H1 (cell line): ENCODE data around the gene TAF10. TPM values are rescaled to one million over a fixed set of nuclear protein-coding genes. Genes with fewer than 3 reads are reported as not detected.

Experiments used
- CTCF ChIA-PET: fragments of 300-600 bp; sonication (Branson Sonifier 250); formaldehyde crosslinking; loops from one replicate; lab custom pipeline; 2021; ENCODE audit not compliant: partially characterized antibody; lab: Charles Lee
- POLR2A ChIA-PET: fragments of 300-600 bp; sonication (Branson Sonifier 250); formaldehyde crosslinking; loops from one replicate; lab custom pipeline; 2021; ENCODE audit warnings: inconsistent platforms; ENCODE audit not compliant: partially characterized antibody; lab: Charles Lee
- DNase-seq, 2 experiments: peaks; one replicate each; pipeline versions ENCODE4 v3.0.0 to v3.0.0-alpha.2; 2010 to 2022; ENCODE audit warnings: low spot score in 2 of 2, low read depth in 1 of 2, mixed read lengths in 1 of 2
- FAIRE-seq: peaks from 2 replicates; lab custom pipeline; 2011; peaks lifted over from hg19 to GRCh38; lab: Jason Lieb, UNC
- H2AFZ ChIP-seq: 2 replicates; pipeline ENCODE4 v1.8.1; 2012; ENCODE audit warnings: low read length, inconsistent platforms
- H2AK5ac ChIP-seq: 2 replicates; pipeline ENCODE4 v1.6.1; 2013; ENCODE audit warnings: low read depth, low read length
- H2BK120ac ChIP-seq: replicated peaks from 2 replicates; pipeline ENCODE3; 2013; ENCODE audit warnings: low read depth, low read length, inconsistent platforms
- H2BK12ac ChIP-seq: 2 replicates; pipeline ENCODE4 v1.6.1; 2013; ENCODE audit warnings: low read depth, low read length
- H2BK15ac ChIP-seq: 2 replicates; pipeline ENCODE4 v1.6.1; 2013; ENCODE audit warnings: low read length
- H2BK20ac ChIP-seq: 2 replicates; pipeline ENCODE4 v1.6.1; 2013; ENCODE audit warnings: low read length
- H2BK5ac ChIP-seq: 2 replicates; pipeline ENCODE4 v1.6.1; 2013; ENCODE audit warnings: low read depth, low read length
- H3K14ac ChIP-seq: 2 replicates; pipeline ENCODE4 v1.6.1; 2013; ENCODE audit warnings: inconsistent platforms; ENCODE audit not compliant: insufficient read length
- H3K18ac ChIP-seq: 2 replicates; pipeline ENCODE4 v1.6.1; 2013; ENCODE audit warnings: low read length; ENCODE audit errors: extremely low read depth
- H3K23ac ChIP-seq: 2 replicates; pipeline ENCODE4 v1.6.1; 2013; ENCODE audit warnings: inconsistent platforms; ENCODE audit not compliant: insufficient read length
- H3K23me2 ChIP-seq: 2 replicates; pipeline ENCODE4 v1.6.1; 2013; ENCODE audit warnings: low read depth, low read length
- H3K27ac ChIP-seq: 2 replicates; pipeline ENCODE4 v1.6.1; 2011; ENCODE audit warnings: low read depth, low read length, inconsistent platforms
- H3K27me3 ChIP-seq, 4 experiments: replicated peaks in 1 of 4; 1 replicate in 1 of 4; 2 replicates in 3 of 4; pipeline versions ENCODE4 v1.6.1 to v1.8.1; 2011 to 2013; ENCODE audit warnings: low read length in 3 of 4, mild to moderate bottlenecking in 3 of 4, inconsistent platforms in 2 of 4, mixed read lengths in 2 of 4, moderate library complexity in 1 of 4; ENCODE audit not compliant: control insufficient read depth in 3 of 4, insufficient read depth in 3 of 4; ENCODE audit errors: extremely low read depth in 1 of 4
- H3K36me3 ChIP-seq, 4 experiments: 2 replicates each; pipeline versions ENCODE4 v1.6.1 to v1.8.1; 2011 to 2013; ENCODE audit warnings: mild to moderate bottlenecking in 4 of 4, low read length in 3 of 4, moderate library complexity in 2 of 4, control low read depth in 1 of 4, inconsistent platforms in 1 of 4; ENCODE audit not compliant: insufficient read depth in 4 of 4, control insufficient read depth in 2 of 4
- H3K4ac ChIP-seq: replicated peaks from 2 replicates; pipeline ENCODE3; 2013; ENCODE audit warnings: low read length, low read depth, mixed read lengths, inconsistent platforms; ENCODE audit not compliant: insufficient read length
- H3K4me1 ChIP-seq, 4 experiments: replicated peaks in 1 of 4; 1 replicate in 1 of 4; 2 replicates in 3 of 4; pipeline versions ENCODE4 v1.6.1 to v1.8.1; 2011 to 2013; ENCODE audit warnings: low read length in 3 of 4, inconsistent platforms in 2 of 4, mixed read lengths in 1 of 4; ENCODE audit not compliant: insufficient read depth in 4 of 4, control insufficient read depth in 3 of 4
- H3K4me2 ChIP-seq, 2 experiments: 2 replicates each; pipeline versions ENCODE4 v1.6.1 to v1.8.1; 2011 to 2013; ENCODE audit warnings: low read depth in 2 of 2, low read length in 2 of 2, control low read depth in 1 of 2, inconsistent platforms in 1 of 2, mild to moderate bottlenecking in 1 of 2; ENCODE audit not compliant: insufficient read depth in 1 of 2
- H3K4me3 ChIP-seq, 4 experiments: fragments of 200-600, 300-600 bp in 1 of 4; sonication (generic), shearing (Covaris generic), sonication (Bioruptor Twin) in 1 of 4; 2 replicates each; pipeline versions ENCODE4 v1.5.1 to v1.8.1; 2011 to 2016; ENCODE audit warnings: low read length in 4 of 4, low read depth in 3 of 4, control low read depth in 2 of 4, inconsistent platforms in 2 of 4, mild to moderate bottlenecking in 2 of 4, mixed read lengths in 1 of 4, moderate library complexity in 1 of 4; ENCODE audit not compliant: insufficient read depth in 2 of 4; ENCODE audit errors: extremely low read depth in 1 of 4
- H3K56ac ChIP-seq: replicated peaks from 2 replicates; pipeline ENCODE3; 2013; ENCODE audit warnings: low read depth, mild to moderate bottlenecking, mixed read lengths, low read length, inconsistent platforms; ENCODE audit not compliant: insufficient read length
- H3K79me1 ChIP-seq: 2 replicates; pipeline ENCODE4 v1.6.1; 2013; ENCODE audit warnings: low read depth, low read length, control low read depth
- H3K79me2 ChIP-seq, 2 experiments: 2 replicates each; pipeline versions ENCODE4 v1.6.1 to v1.8.1; 2012 to 2013; ENCODE audit warnings: low read length in 2 of 2, mild to moderate bottlenecking in 2 of 2, inconsistent platforms in 1 of 2; ENCODE audit not compliant: insufficient read depth in 2 of 2, control insufficient read depth in 1 of 2
- H3K9ac ChIP-seq, 4 experiments: replicated peaks in 1 of 4; 1 replicate in 1 of 4; 2 replicates in 3 of 4; pipeline versions ENCODE4 v1.6.1 to v1.8.1; 2011 to 2013; ENCODE audit warnings: low read depth in 3 of 4, low read length in 3 of 4, control low read depth in 2 of 4, mild to moderate bottlenecking in 2 of 4, moderate library complexity in 2 of 4, inconsistent platforms in 1 of 4; ENCODE audit errors: extremely low read depth in 1 of 4
- H3K9me3 ChIP-seq, 2 experiments: 2 replicates each; pipeline versions ENCODE4 v1.6.1 to v1.8.1; 2012 to 2013; ENCODE audit warnings: mild to moderate bottlenecking in 2 of 2, moderate library complexity in 2 of 2, control low read depth in 1 of 2, inconsistent platforms in 1 of 2, low read depth in 1 of 2, low read length in 1 of 2, mixed read lengths in 1 of 2; ENCODE audit not compliant: insufficient read depth in 2 of 2
- H4K20me1 ChIP-seq, 2 experiments: replicated peaks in 1 of 2; 2 replicates each; pipeline versions ENCODE3 to v1.8.1; 2011 to 2013; ENCODE audit warnings: inconsistent platforms in 2 of 2, low read length in 2 of 2, mild to moderate bottlenecking in 1 of 2; ENCODE audit not compliant: insufficient read depth in 2 of 2, control insufficient read depth in 1 of 2
- H4K5ac ChIP-seq: 2 replicates; pipeline ENCODE4 v1.6.1; 2013; ENCODE audit warnings: low read length, low read depth, mixed read lengths, inconsistent platforms; ENCODE audit not compliant: insufficient read length
- H4K8ac ChIP-seq: 2 replicates; pipeline ENCODE4 v1.8.0; 2013; ENCODE audit warnings: mild to moderate bottlenecking, moderate library complexity, low read length, inconsistent platforms; ENCODE audit not compliant: insufficient read depth; ENCODE audit errors: extremely low read depth
- H4K91ac ChIP-seq: replicated peaks from 2 replicates; pipeline ENCODE3; 2013; ENCODE audit warnings: low read length, mixed read lengths, inconsistent platforms; ENCODE audit not compliant: insufficient read length
- ASH2L ChIP-seq: fragments of 200-600, 300-600 bp; sonication (generic); IDR thresholded peaks from one replicate; pipeline ENCODE4 v1.7.1; 2017; ENCODE audit warnings: low read length
- BACH1 ChIP-seq: IDR thresholded peaks from 2 replicates; pipeline ENCODE4 v1.6.1; 2012; ENCODE audit warnings: low read length, improper control_type of control experiment
- CBX8 ChIP-seq: fragments of 300-800, 300-1000 bp; sonication (generic); IDR thresholded peaks from 2 replicates; pipeline ENCODE4 v1.7.1; 2016; ENCODE audit warnings: low read depth, low read length, borderline replicate concordance
- EGR1 ChIP-seq: IDR thresholded peaks from 2 replicates; pipeline ENCODE4 v1.6.1; 2011; ENCODE audit warnings: low read depth, low read length, borderline replicate concordance
- FOSL1 ChIP-seq: IDR thresholded peaks from 2 replicates; pipeline ENCODE4 v1.6.1; 2011; ENCODE audit warnings: mild to moderate bottlenecking, low read depth, low read length, moderate library complexity; ENCODE audit not compliant: insufficient read depth
- GTF2F1 ChIP-seq: IDR thresholded peaks from 2 replicates; pipeline ENCODE4 v1.6.1; 2012; ENCODE audit warnings: low read depth, low read length, improper control_type of control experiment, borderline replicate concordance
- HDAC2 ChIP-seq, 2 experiments: fragments of 300-600 bp in 1 of 2; sonication (generic) in 1 of 2; IDR thresholded peaks; 2 replicates each; pipeline ENCODE4 v1.6.1; 2011 to 2012; ENCODE audit warnings: low read depth in 2 of 2, low read length in 2 of 2, mild to moderate bottlenecking in 2 of 2, moderate library complexity in 2 of 2, borderline replicate concordance in 1 of 2, inconsistent platforms in 1 of 2
- MAFK ChIP-seq: IDR thresholded peaks from 2 replicates; pipeline ENCODE4 v1.6.1; 2012; ENCODE audit warnings: low read depth, mild to moderate bottlenecking, improper control_type of control experiment, low read length
- NRF1 ChIP-seq: IDR thresholded peaks from 2 replicates; pipeline ENCODE4 v1.6.1; 2011; ENCODE audit warnings: mild to moderate bottlenecking, low read depth, low read length, improper control_type of control experiment
- POLR2A ChIP-seq, 2 experiments: IDR thresholded peaks; 1 replicate in 1 of 2; 2 replicates in 1 of 2; pipeline ENCODE4 v1.6.1; 2011; ENCODE audit warnings: low read depth in 2 of 2, low read length in 2 of 2, mild to moderate bottlenecking in 2 of 2; ENCODE audit errors: control extremely low read depth in 1 of 2
- RXRA ChIP-seq: IDR thresholded peaks from 2 replicates; pipeline ENCODE4 v1.6.1; 2011; ENCODE audit warnings: low read depth, mild to moderate bottlenecking, low read length, moderate library complexity; ENCODE audit not compliant: insufficient read depth
- SP1 ChIP-seq: IDR thresholded peaks from 2 replicates; pipeline ENCODE4 v1.6.1; 2011; ENCODE audit warnings: low read depth, low read length
- SP4 ChIP-seq: IDR thresholded peaks from 2 replicates; pipeline ENCODE4 v1.6.1; 2012; ENCODE audit warnings: low read length, inconsistent platforms
- TAF1 ChIP-seq: IDR thresholded peaks from 2 replicates; pipeline ENCODE4 v1.6.1; 2011; ENCODE audit warnings: mild to moderate bottlenecking, low read depth, low read length
- TAF7 ChIP-seq: optimal IDR thresholded peaks from 2 replicates; pipeline ENCODE3; 2011; ENCODE audit warnings: low read depth, mild to moderate bottlenecking, inconsistent platforms, low read length, moderate library complexity, borderline replicate concordance
- TEAD4 ChIP-seq: IDR thresholded peaks from 2 replicates; pipeline ENCODE4 v1.6.1; 2012; ENCODE audit warnings: low read depth, low read length, inconsistent platforms, mixed read lengths
- WGBS, 2 experiments: shearing (Covaris generic) in 1 of 2; methylation state at CpG; one replicate each; pipeline versions ENCODE4 v1.1.6 to v1.1.7; 2013 to 2015; ENCODE audit warnings: low lambda C conversion rate in 2 of 2, mixed read lengths in 2 of 2, inconsistent platforms in 1 of 2, low coverage in 1 of 2, missing lambda C conversion rate in 1 of 2; ENCODE audit not compliant: insufficient replicate concordance in 2 of 2, insufficient coverage in 1 of 2, insufficient read length in 1 of 2; ENCODE audit errors: extremely low coverage in 1 of 2, missing lambda C conversion rate in 1 of 2; 5-methylcytosine and 5-hydroxymethylcytosine counted together
- polyA plus RNA-seq, 7 experiments: library from polyadenylated mRNA; depleted of rRNA in 3 of 7; stranded (reverse) in 5 of 7; unstranded in 2 of 7; fragments of >200 nt in 5 of 7; fragments of 200-250 nt in 2 of 7; gene quantifications; 1 replicate in 5 of 7; 2 replicates in 1 of 7; 4 replicates in 1 of 7; pipeline versions ENCODE4 v1.2.1 to v1.2.3, GENCODE V29; 2011 to 2013; ENCODE audit warnings: missing spikeins in 2 of 7, mixed read lengths in 2 of 7
- total RNA-seq: library from RNA; stranded (reverse); fragmentation: NEBNext Ultra II Directional; extraction: Animal tissue kit (Norgen Biotek cat#: 25700); gene quantifications from 2 replicates; pipeline ENCODE4 v1.2.1, GENCODE V29; 2021

TAF10 gene
- total and polyA plus RNA-seq, 2 of the 8 experiments (the other 6 are each of a cell fraction or from before 2014, with no cell fraction given): 128 to 213 TPM

DNA sequence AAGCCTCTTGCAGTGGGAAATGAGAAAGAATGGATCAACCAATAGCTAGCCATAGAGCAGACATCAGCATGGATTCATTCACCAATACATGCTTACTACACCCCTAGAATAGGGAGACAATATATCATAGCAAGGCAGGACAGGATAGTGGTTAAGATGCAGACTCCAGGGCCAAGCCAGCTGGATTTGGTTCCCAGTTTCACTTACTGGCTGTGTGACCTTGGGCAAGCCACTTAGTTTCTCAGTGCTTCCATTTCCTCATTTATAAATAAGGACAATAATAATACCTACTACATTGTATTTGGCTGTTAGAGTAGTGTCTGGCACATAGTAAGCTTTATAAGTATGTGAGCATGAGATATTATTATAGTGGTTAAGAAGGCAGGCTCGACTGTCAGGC lies 36.5 kb upstream of the TAF10 start:
- no peak overlapping the region for H2AK5ac ChIP-seq
- H3K4me2 ChIP-seq: no peak overlapping the region
- POLR2A ChIA-PET: interaction anchor here (2.5 to 2.9 kb wide), 2 partner anchors 34 to 37 kb away, joined by 12 to 15 read pairs; partner anchors contain the start of genes MRPL17 and TAF10
- no peak overlapping the region for H2BK5ac ChIP-seq
- H2BK15ac ChIP-seq: no peak overlapping the region; the same call in 1 of the 2 replicates
- no peak overlapping the region for H2BK120ac ChIP-seq
- no peak overlapping the region for H2BK20ac ChIP-seq
- no peak overlapping the region for H3K56ac ChIP-seq
- H4K20me1 ChIP-seq: peaks cover 0 to 2% of the 10 kb centered on the region in 2 experiments
- H3K4me3 ChIP-seq: no peak overlapping the region
- H3K27ac ChIP-seq: no peak overlapping the region
- H3K9ac ChIP-seq: no peak overlapping the region
- H3K14ac ChIP-seq: no peak overlapping the region
- H3K4me1 ChIP-seq: peaks cover 3 to 10% (median 5%) of the 10 kb centered on the region in 4 experiments; a peak in 6 of 7 replicates
- no peaks in the 10 kb centered on the region for H3K23me2 ChIP-seq
- H3K36me3 ChIP-seq: no peaks in the 10 kb centered on the region
- no peak for DNase-seq
- no peak overlapping the region for H2BK12ac ChIP-seq
- no peak overlapping the region for H3K4ac ChIP-seq
- 89% methylated on average over 1 of the region's 1 CpG; no CpG with 5 or more reads in 1 of the 2 experiments for WGBS, 2 experiments
- peaks cover 0 to 4% (median 1%) of the 10 kb centered on the region in 4 experiments; a peak in 2 of 7 replicates for H3K27me3 ChIP-seq
- H4K5ac ChIP-seq: no peak overlapping the region
- no peaks in the 10 kb centered on the region for H3K79me2 ChIP-seq
- H3K18ac ChIP-seq: no peak overlapping the region
- CTCF ChIA-PET: interaction anchor here (1.4 to 3.6 kb wide), 7 partner anchors 9 to 117 kb away, joined by 3 to 9 read pairs (median 4); no protein-coding TSS in a partner anchor
- H2AFZ ChIP-seq: no peak overlapping the region
- H4K91ac ChIP-seq: no peak overlapping the region
- no peaks in the 10 kb centered on the region for H3K79me1 ChIP-seq
- FAIRE-seq: no peak
- H3K9me3 ChIP-seq: no peaks in the 10 kb centered on the region
- H4K8ac ChIP-seq: no peak overlapping the region
- no peak overlapping the region for H3K23ac ChIP-seq
- no peak for TF ChIP-seq TEAD4
- TF ChIP-seq MAFK: no peak
- TF ChIP-seq HDAC2 (IDR thresholded peaks at IDR 0.05; ENCODE audit: borderline replicate concordance in 1 of 2, low read depth in 2 of 2, low read length in 2 of 2): no peak
- no peak for TF ChIP-seq GTF2F1
- TF ChIP-seq SP1: no peak
- TF ChIP-seq FOSL1: no peak
- no peak for TF ChIP-seq RXRA
- no peak for TF ChIP-seq BACH1
- TF ChIP-seq ASH2L: no peak
- TF ChIP-seq SP4: no peak
- TF ChIP-seq CBX8: no peak
- no peak for TF ChIP-seq NRF1
- TF ChIP-seq EGR1: no peak
- TF ChIP-seq TAF7: no peak
- no peak for TF ChIP-seq TAF1
- TF ChIP-seq POLR2A (IDR thresholded peaks at IDR 0.05; ENCODE audit: control extremely low read depth in 1 of 2, low read depth in 2 of 2, low read length in 2 of 2): no peak
